IPS-20b (cell line): Measurements from ENCODE around the gene EFEMP2.

ENCODE experiments used
- H3K27ac ChIP-seq: one replicate; pipeline ENCODE4 v1.5.1; 2013; ENCODE audit warnings: low read length
- H3K27me3 ChIP-seq: 2 replicates; pipeline ENCODE4 v1.6.1; 2013; ENCODE audit warnings: mild to moderate bottlenecking, low read length, inconsistent platforms; ENCODE audit not compliant: insufficient read depth
- H3K36me3 ChIP-seq: 2 replicates; pipeline ENCODE4 v1.6.1; 2013; ENCODE audit warnings: low read depth, mild to moderate bottlenecking, inconsistent platforms, low read length, moderate library complexity; ENCODE audit not compliant: insufficient read depth
- H3K4me1 ChIP-seq: 2 replicates; pipeline ENCODE4 v1.6.1; 2013; ENCODE audit warnings: mild to moderate bottlenecking, control low read depth, inconsistent platforms, low read length, moderate library complexity; ENCODE audit not compliant: insufficient read depth
- H3K4me3 ChIP-seq: 2 replicates; pipeline ENCODE4 v1.5.1; 2013; ENCODE audit warnings: mild to moderate bottlenecking, low read length, inconsistent platforms
- H3K9ac ChIP-seq: 2 replicates; pipeline ENCODE4 v1.6.1; 2013; ENCODE audit warnings: low read depth, mild to moderate bottlenecking, inconsistent platforms, low read length, moderate library complexity
- H3K9me3 ChIP-seq: 2 replicates; pipeline ENCODE4 v1.6.1; 2013; ENCODE audit warnings: mild to moderate bottlenecking, low read depth, low read length, inconsistent platforms; ENCODE audit not compliant: insufficient read depth

EFEMP2 gene

GRCh38 chr11:65890324-65891218 is 18.0 kb upstream of the EFEMP2 start, which contains the start of gene CCDC85B:
Gene CCDC85B, plus strand, starts transcription at chr11:65890673. Its CDS starts 111 bp downstream, at chr11:65890784.
- peak within 1 kb of the TSS; percentile 74 for H3K9ac ChIP-seq
- no peak within 1 kb of the TSS for H3K27ac ChIP-seq
- peaks cover 12% of the 10 kb centered on the region; the same call in 1 of the 2 replicates for H3K4me1 ChIP-seq
- peaks cover 27% of the 10 kb centered on the region for H3K27me3 ChIP-seq
- no peaks in the 10 kb centered on the region for H3K9me3 ChIP-seq
- peak within 1 kb of the TSS; percentile 84 for H3K4me3 ChIP-seq
- H3K36me3 ChIP-seq = peaks cover 15% of the 10 kb centered on the region

- Histone ChIP-seq H3K36me3 (peaks cover 36% of the 10 kb centered on the region), H3K9me3 (no peaks in the 10 kb centered on the region), H3K9ac (peak within 1 kb of the TSS; percentile 82; the same call in 1 of the 2 replicates), H3K27ac (peak within 1 kb of the TSS; percentile 79), H3K4me3 (peak within 1 kb of the TSS; percentile 79), H3K27me3 (peaks cover 27% of the 10 kb centered on the region), H3K4me1 (peaks cover 12% of the 10 kb centered on the region; the same call in 1 of the 2 replicates)
Observed at GRCh38 chr11:65888163-65888814, 15.7 kb upstream of the EFEMP2 start, which contains the start of gene FIBP. Gene FIBP, minus strand, starts transcription at chr11:65888471. Its CDS starts 53 bp downstream, at chr11:65888418.

GRCh38 chr11:65887723-65888162 is 15.1 kb upstream of the EFEMP2 start:
- Histone ChIP-seq H3K27ac (no peak overlapping the region), H3K36me3 (peaks cover 41% of the 10 kb centered on the region), H3K27me3 (peaks cover 27% of the 10 kb centered on the region), H3K9me3 (no peaks in the 10 kb centered on the region), H3K9ac (peak overlapping the region; percentile 80; the same call in 1 of the 2 replicates), H3K4me1 (peaks cover 12% of the 10 kb centered on the region; the same call in 1 of the 2 replicates), H3K4me3 (peak overlapping the region; percentile 79)

- peak overlapping the region; percentile 79 for H3K4me3 ChIP-seq
- H3K36me3 ChIP-seq = peaks cover 48% of the 10 kb centered on the region
- peak overlapping the region; percentile 80; the same call in 1 of the 2 replicates for H3K9ac ChIP-seq
- H3K27me3 ChIP-seq = peaks cover 27% of the 10 kb centered on the region
- H3K27ac ChIP-seq = no peak overlapping the region
- peaks cover 10% of the 10 kb centered on the region; the same call in 1 of the 2 replicates for H3K4me1 ChIP-seq
- no peaks in the 10 kb centered on the region for H3K9me3 ChIP-seq
Observed at GRCh38 chr11:65886826-65887722, 14.5 kb upstream of the EFEMP2 start.

- no peak overlapping the region for H3K9ac ChIP-seq
- H3K27me3 ChIP-seq = peaks cover 17% of the 10 kb centered on the region
- H3K4me1 ChIP-seq = peaks cover 8% of the 10 kb centered on the region; the same call in 1 of the 2 replicates
- no peak overlapping the region for H3K27ac ChIP-seq
- no peak overlapping the region for H3K4me3 ChIP-seq
- H3K9me3 ChIP-seq = no peaks in the 10 kb centered on the region
- H3K36me3 ChIP-seq = peaks cover 52% of the 10 kb centered on the region
Observed at GRCh38 chr11:65885808-65886536, 13.4 kb upstream of the EFEMP2 start.

GRCh38 chr11:65885231-65885630 is 12.6 kb upstream of the EFEMP2 start:
- Histone ChIP-seq H3K36me3 (peaks cover 52% of the 10 kb centered on the region), H3K4me1 (peaks cover 8% of the 10 kb centered on the region; the same call in 1 of the 2 replicates), H3K27ac (no peak overlapping the region), H3K4me3 (no peak overlapping the region), H3K9ac (no peak overlapping the region), H3K27me3 (peaks cover 16% of the 10 kb centered on the region), H3K9me3 (no peaks in the 10 kb centered on the region)

GRCh38 chr11:65884716-65885092 is 12.1 kb upstream of the EFEMP2 start:
- H3K9me3 ChIP-seq = no peaks in the 10 kb centered on the region
- peaks cover 3% of the 10 kb centered on the region; the same call in 1 of the 2 replicates for H3K4me1 ChIP-seq
- no peak overlapping the region for H3K9ac ChIP-seq
- H3K27me3 ChIP-seq = peaks cover 11% of the 10 kb centered on the region
- H3K27ac ChIP-seq = no peak overlapping the region
- peaks cover 52% of the 10 kb centered on the region for H3K36me3 ChIP-seq
- no peak overlapping the region for H3K4me3 ChIP-seq

- Histone ChIP-seq H3K9ac (no peak overlapping the region), H3K4me3 (no peak overlapping the region), H3K27ac (no peak overlapping the region), H3K27me3 (peaks cover 4% of the 10 kb centered on the region; the same call in 1 of the 2 replicates), H3K9me3 (no peaks in the 10 kb centered on the region), H3K36me3 (peaks cover 52% of the 10 kb centered on the region), H3K4me1 (no peaks in the 10 kb centered on the region; the same call in 1 of the 2 replicates)
Observed at GRCh38 chr11:65883786-65884715, 11.5 kb upstream of the EFEMP2 start.

GRCh38 chr11:65883058-65883761 is 10.6 kb upstream of the EFEMP2 start:
- no peaks in the 10 kb centered on the region for H3K4me1 ChIP-seq
- H3K27me3 ChIP-seq = no peaks in the 10 kb centered on the region
- no peak overlapping the region for H3K9ac ChIP-seq
- H3K9me3 ChIP-seq = no peaks in the 10 kb centered on the region
- H3K4me3 ChIP-seq = no peak overlapping the region
- H3K36me3 ChIP-seq = peaks cover 52% of the 10 kb centered on the region
- H3K27ac ChIP-seq = no peak overlapping the region
